WTC11 (cell line): ENCODE data around the gene SCYL3. TPM values are rescaled to one million over a fixed set of nuclear protein-coding genes. Genes with fewer than 3 reads are reported as not detected.

Experiments
- ATAC-seq: fragments of 200-7000 bp; cut with Tn5 transposase; 2 replicates; pipeline ENCODE4 v1.10.0; 2021; ENCODE audit warnings: mild to moderate bottlenecking, moderate library complexity
- CTCF ChIA-PET: fragments of 300-600 bp; sonication (Branson Sonifier 250); formaldehyde crosslinking; loops from one replicate; lab custom pipeline; 2021; ENCODE audit warnings: antibody characterized with exemption; lab: Charles Lee
- POLR2A ChIA-PET: fragments of 350-600 bp; sonication (Branson Sonifier 250); formaldehyde crosslinking; loops from one replicate; lab custom pipeline; 2021; ENCODE audit warnings: antibody characterized with exemption; lab: Charles Lee
- DNase-seq: peaks from one replicate; pipeline ENCODE4 v3.0.0; 2021; ENCODE audit warnings: low spot score
- H3K27ac Mint-ChIP-seq: 2 replicates; pipeline ENCODE4 v1.8.0; 2021; ENCODE audit warnings: mixed read lengths
- H3K27me3 Mint-ChIP-seq: 2 replicates; pipeline ENCODE4 v1.8.0; 2021; ENCODE audit warnings: low read depth, mild to moderate bottlenecking, moderate library complexity, mixed read lengths
- H3K36me3 Mint-ChIP-seq: 2 replicates; pipeline ENCODE4 v1.8.0; 2021; ENCODE audit warnings: mixed read lengths
- H3K4me1 Mint-ChIP-seq: 2 replicates; pipeline ENCODE4 v1.8.0; 2022; ENCODE audit warnings: mixed read lengths
- H3K4me3 Mint-ChIP-seq: 2 replicates; pipeline ENCODE4 v1.8.0; 2021; ENCODE audit warnings: mild to moderate bottlenecking, moderate library complexity, mixed read lengths
- H3K9me3 Mint-ChIP-seq: 2 replicates; pipeline ENCODE4 v1.8.0; 2021; ENCODE audit warnings: mixed read lengths
- CDX4 ChIP-seq: fragments of 250-450 bp; sonication (Bioruptor Pico); IDR thresholded peaks from 2 replicates; pipeline ENCODE4 v1.9.0; 2021; ENCODE audit warnings: moderate library complexity, mild to moderate bottlenecking, inconsistent platforms, borderline replicate concordance
- CREB1 ChIP-seq: sonication (generic); formaldehyde crosslinking; IDR thresholded peaks from 2 replicates; pipeline ENCODE4 v1.8.0; 2023; ENCODE audit warnings: mild to moderate bottlenecking, missing genetic modification reagents
- EMX1 ChIP-seq: fragments of 250-450 bp; sonication (Bioruptor Pico); IDR thresholded peaks from 2 replicates; pipeline ENCODE4 v1.8.0; 2021; ENCODE audit warnings: mild to moderate bottlenecking
- ERG ChIP-seq: fragments of 250-450 bp; sonication (Bioruptor Pico); IDR thresholded peaks from 2 replicates; pipeline ENCODE4 v1.8.0; 2021; ENCODE audit warnings: mild to moderate bottlenecking
- FOXP4 ChIP-seq: sonication (generic); formaldehyde crosslinking; IDR thresholded peaks from 2 replicates; pipeline ENCODE4 v1.8.0; 2022; ENCODE audit warnings: mild to moderate bottlenecking, missing genetic modification reagents
- GRHL2 ChIP-seq: fragments of 250-450 bp; sonication (Bioruptor Pico); IDR thresholded peaks from 2 replicates; pipeline ENCODE4 v1.8.0; 2022; ENCODE audit warnings: mild to moderate bottlenecking, moderate library complexity; ENCODE audit not compliant: insufficient replicate concordance, severe bottlenecking
- JUN ChIP-seq: sonication (generic); formaldehyde crosslinking; IDR thresholded peaks from 2 replicates; pipeline ENCODE4 v1.8.0; 2023; ENCODE audit warnings: mild to moderate bottlenecking, missing genetic modification reagents
- KAT7 ChIP-seq: sonication (generic); formaldehyde crosslinking; IDR thresholded peaks from 2 replicates; pipeline ENCODE4 v1.8.1; 2023; ENCODE audit warnings: missing genetic modification reagents, mild to moderate bottlenecking, borderline replicate concordance
- NR3C1 ChIP-seq: sonication (generic); formaldehyde crosslinking; conservative IDR thresholded peaks from 2 replicates; pipeline ENCODE4 v1.8.1; 2023; ENCODE audit warnings: low read depth, mild to moderate bottlenecking, missing genetic modification reagents
- PRRX2 ChIP-seq: fragments of 250-450 bp; sonication (Bioruptor Pico); IDR thresholded peaks from 2 replicates; pipeline ENCODE4 v1.8.0; 2021; ENCODE audit warnings: mild to moderate bottlenecking
- SMAD4 ChIP-seq: sonication (generic); formaldehyde crosslinking; IDR thresholded peaks from 2 replicates; pipeline ENCODE4 v1.8.0; 2022; ENCODE audit warnings: mild to moderate bottlenecking, missing genetic modification reagents
- TEAD1 ChIP-seq: sonication (generic); formaldehyde crosslinking; IDR thresholded peaks from 2 replicates; pipeline ENCODE4 v1.8.0; 2022; ENCODE audit warnings: mild to moderate bottlenecking, missing genetic modification reagents
- TP53 ChIP-seq: sonication (generic); formaldehyde crosslinking; IDR thresholded peaks from 2 replicates; pipeline ENCODE4 v1.8.1; 2023; ENCODE audit warnings: mild to moderate bottlenecking, missing genetic modification reagents
- ZNF219 ChIP-seq: sonication (generic); formaldehyde crosslinking; IDR thresholded peaks from 2 replicates; pipeline ENCODE4 v1.8.0; 2023; ENCODE audit warnings: missing genetic modification reagents, mild to moderate bottlenecking, borderline replicate concordance
- ZNF263 ChIP-seq: sonication (generic); formaldehyde crosslinking; IDR thresholded peaks from 2 replicates; pipeline ENCODE4 v1.8.1; 2022; ENCODE audit warnings: low read depth, mild to moderate bottlenecking, moderate library complexity, missing genetic modification reagents
- ZNF281 ChIP-seq: sonication (generic); formaldehyde crosslinking; IDR thresholded peaks from 2 replicates; pipeline ENCODE4 v1.8.0; 2023; ENCODE audit warnings: mild to moderate bottlenecking, missing genetic modification reagents
- ZNF396 ChIP-seq: fragments of 250-450 bp; sonication (Bioruptor Pico); IDR thresholded peaks from 2 replicates; pipeline ENCODE4 v1.8.0; 2021; ENCODE audit warnings: mild to moderate bottlenecking, moderate library complexity, borderline replicate concordance
- ZNF425 ChIP-seq: fragments of 250-450 bp; sonication (Bioruptor Pico); conservative IDR thresholded peaks from 2 replicates; pipeline ENCODE4 v1.9.0; 2021; ENCODE audit warnings: mild to moderate bottlenecking
- total RNA-seq: library from RNA; stranded (reverse); gene quantifications from 3 replicates; pipeline ENCODE4 v1.2.3, GENCODE V29; 2021

Gene SCYL3
- total RNA-seq, 1 experiment from 2014 or later, result 5.3 TPM

- TF ChIP-seq CDX4 (CRISPR knock-in tag) (no peak), EMX1 (CRISPR knock-in tag) (no peak)
- TF ChIP-seq, all 79 proteins: peak for 0
These were observed 9.1 kb upstream of the SCYL3 start (continued) for GRCh38 chr1:169902751-169903150.

GRCh38 chr1:169901115-169901514 lies 7.4 kb upstream of the SCYL3 start:
- ATAC-seq (no peak), DNase-seq (no peak)
- Mint-ChIP-seq H3K4me1 (peaks cover 25% of the 10 kb centered on the region), H3K27ac (no peak overlapping the region), H3K4me3 (no peak overlapping the region), H3K9me3 (peaks cover 4% of the 10 kb centered on the region), H3K27me3 (no peaks in the 10 kb centered on the region), H3K36me3 (no peaks in the 10 kb centered on the region)
- ChIA-PET POLR2A (no interaction called here), CTCF (no interaction called here)
- TF ChIP-seq TEAD1 (CRISPR knock-in tag), result no peak
- TF ChIP-seq ERG (CRISPR knock-in tag), result no peak
- TF ChIP-seq FOXP4 (CRISPR knock-in tag), result no peak
- TF ChIP-seq NR3C1 (CRISPR knock-in tag), result no peak

- Mint-ChIP-seq H3K27me3 (no peaks in the 10 kb centered on the region), H3K36me3 (no peaks in the 10 kb centered on the region)
- ATAC-seq, result no peak
- TF ChIP-seq FOXP4 (CRISPR knock-in tag) (no peak), JUN (CRISPR knock-in tag) (no peak), ZNF263 (CRISPR knock-in tag) (no peak), ZNF396 (CRISPR knock-in tag) (no peak), KAT7 (CRISPR knock-in tag) (no peak), SMAD4 (CRISPR knock-in tag) (no peak), ERG (CRISPR knock-in tag) (no peak), ZNF425 (CRISPR knock-in tag) (no peak), PRRX2 (no peak), ZNF281 (no peak), NR3C1 (CRISPR knock-in tag) (no peak), EMX1 (CRISPR knock-in tag) (no peak), GRHL2 (CRISPR knock-in tag) (no peak), ZNF219 (CRISPR knock-in tag) (no peak), CREB1 (CRISPR knock-in tag) (no peak), TP53 (no peak)
- TF ChIP-seq, all 79 proteins: peak for 0
- H3K27ac Mint-ChIP-seq, result no peak overlapping the region
- H3K4me3 Mint-ChIP-seq, result no peak overlapping the region
- ChIA-PET POLR2A (no interaction called here), CTCF (no interaction called here)
- peaks cover 31% of the 10 kb centered on the region for H3K4me1 Mint-ChIP-seq
- peaks cover 4% of the 10 kb centered on the region for H3K9me3 Mint-ChIP-seq
- DNase-seq, result no peak
These were observed 6.9 kb upstream of the SCYL3 start for GRCh38 chr1:169900571-169900970.
